Chondrocyte (in vitro differentiated cells): Measurements from ENCODE around the gene ACP6. TPM values are rescaled to one million over a fixed set of nuclear protein-coding genes. Genes with fewer than 3 reads are reported as not detected.
"Not testable (repeated sequence)": the region's sequence is repeated elsewhere in the genome, so short reads cannot be mapped to it uniquely, and the experiment has no call there.

ENCODE experiments used
- DNase-seq: peaks from one replicate; pipeline ENCODE4 v3.0.0; 2021; ENCODE audit warnings: mixed read lengths, low spot score
- H3K27ac Mint-ChIP-seq: one replicate; pipeline ENCODE4 v1.8.0; 2021; ENCODE audit warnings: mild to moderate bottlenecking, moderate library complexity, mixed read lengths; ENCODE audit not compliant: unreplicated experiment
- H3K27me3 Mint-ChIP-seq: 2 replicates; pipeline ENCODE4 v1.8.0; 2021; ENCODE audit warnings: low read depth, mixed read lengths
- H3K36me3 Mint-ChIP-seq: 2 replicates; pipeline ENCODE4 v1.8.0; 2021; ENCODE audit warnings: low read depth, mixed read lengths
- H3K4me1 Mint-ChIP-seq: 2 replicates; pipeline ENCODE4 v1.8.0; 2021; ENCODE audit warnings: low read depth, mild to moderate bottlenecking, mixed read lengths
- H3K4me3 Mint-ChIP-seq: one replicate; pipeline ENCODE4 v1.8.0; 2021; ENCODE audit warnings: mild to moderate bottlenecking, moderate library complexity, mixed read lengths; ENCODE audit not compliant: unreplicated experiment
- H3K9me3 Mint-ChIP-seq: 2 replicates; pipeline ENCODE4 v1.8.0; 2021; ENCODE audit warnings: low read depth, mixed read lengths
- CTCF ChIP-seq: fragments of 200-600 bp; sonication (generic); IDR thresholded peaks from 2 replicates; pipeline ENCODE4 v1.5.0; 2021; ENCODE audit warnings: antibody characterized with exemption, mild to moderate bottlenecking, moderate library complexity
- total RNA-seq: library from RNA; stranded (reverse); gene quantifications from 3 replicates; pipeline ENCODE4 v1.2.1, GENCODE V29; 2021

The ACP6 gene
- total RNA-seq, 1 donor from 2014 or later, result 9.6 TPM

GRCh38 chr1:147712605-147713004 is 42.3 kb upstream of the ACP6 start:
- Mint-ChIP-seq H3K27ac (no peak overlapping the region), H3K9me3 (peaks cover 11% of the 10 kb centered on the region), H3K27me3 (peaks cover 49% of the 10 kb centered on the region), H3K4me3 (no peak overlapping the region), H3K36me3 (peaks cover 3% of the 10 kb centered on the region), H3K4me1 (no peaks in the 10 kb centered on the region)
- TF ChIP-seq CTCF, result no peak
- no peak for DNase-seq

DNA sequence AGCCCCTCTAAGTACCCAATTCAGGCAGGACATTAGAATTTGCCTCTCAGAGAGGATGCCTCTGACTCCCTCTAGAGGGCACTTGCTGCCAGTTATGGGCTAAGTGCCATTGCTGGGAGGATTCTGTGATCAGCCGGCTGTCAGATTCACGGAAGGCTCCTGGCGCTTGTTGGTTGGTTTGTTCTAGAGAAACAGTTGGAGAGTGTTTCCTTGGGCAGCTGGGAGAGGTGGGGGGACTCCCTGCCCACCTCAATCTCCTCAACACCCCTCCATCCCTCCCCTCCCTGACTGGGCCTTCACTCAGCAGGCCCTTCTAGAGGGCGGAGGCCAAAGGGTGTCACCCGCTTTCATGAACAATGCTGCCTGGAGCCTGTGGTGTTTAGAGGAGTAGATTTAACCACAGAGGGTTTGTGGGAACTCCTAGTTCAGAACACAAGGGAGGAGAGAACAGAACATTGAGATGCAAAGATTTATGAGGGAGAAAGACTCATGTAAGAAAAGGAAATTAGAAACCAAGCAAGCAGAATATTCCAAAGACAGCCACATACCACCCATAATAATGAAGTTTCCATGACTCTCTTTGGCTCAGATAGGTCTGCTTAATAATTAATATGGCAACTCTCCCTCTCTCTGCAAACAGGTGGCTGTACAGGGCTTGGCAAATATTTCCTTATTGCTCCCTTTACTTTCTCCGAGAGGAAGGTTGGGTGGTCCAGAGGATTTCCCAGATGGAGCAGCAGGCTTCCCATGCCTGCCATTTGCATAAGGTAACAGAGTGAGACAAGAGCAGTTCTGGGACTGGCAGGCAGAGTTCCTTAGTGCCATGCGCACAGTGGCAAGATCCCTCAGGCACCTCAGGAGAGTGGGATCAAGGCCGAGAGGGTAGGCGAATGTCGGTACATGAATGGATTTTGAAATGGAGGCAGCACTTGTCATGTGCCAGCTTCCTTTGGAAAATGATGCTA is 30.0 kb upstream of the ACP6 start:
- H3K9me3 Mint-ChIP-seq, result no peaks in the 10 kb centered on the region
- no peak overlapping the region for H3K27ac Mint-ChIP-seq
- no peak for DNase-seq
- no peak overlapping the region for H3K4me3 Mint-ChIP-seq
- no peaks in the 10 kb centered on the region for H3K36me3 Mint-ChIP-seq
- no peaks in the 10 kb centered on the region for H3K27me3 Mint-ChIP-seq
- TF ChIP-seq CTCF, result peak; percentile 91
- H3K4me1 Mint-ChIP-seq, result peaks cover 6% of the 10 kb centered on the region

DNA sequence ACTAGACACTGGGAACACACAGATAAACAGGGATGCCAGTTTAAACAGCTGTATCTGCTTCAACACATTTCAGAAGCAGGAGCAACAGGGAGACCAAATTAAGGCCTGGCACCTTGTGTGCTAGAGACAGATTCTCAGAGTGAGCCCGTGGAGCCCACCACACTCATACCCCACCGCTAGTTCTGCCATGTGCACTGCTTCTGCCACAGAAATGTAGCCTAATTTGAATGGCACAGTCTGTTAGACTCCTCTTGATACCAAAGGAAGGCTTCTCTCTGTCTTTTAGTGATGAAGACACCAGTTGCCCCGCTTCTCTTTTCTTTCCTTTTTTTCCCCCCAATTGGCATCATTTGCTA is 29.3 kb upstream of the ACP6 start:
- Mint-ChIP-seq H3K27me3 (peaks cover under 1% of the 10 kb centered on the region), H3K36me3 (no peaks in the 10 kb centered on the region)
- TF ChIP-seq CTCF, result no peak

DNA sequence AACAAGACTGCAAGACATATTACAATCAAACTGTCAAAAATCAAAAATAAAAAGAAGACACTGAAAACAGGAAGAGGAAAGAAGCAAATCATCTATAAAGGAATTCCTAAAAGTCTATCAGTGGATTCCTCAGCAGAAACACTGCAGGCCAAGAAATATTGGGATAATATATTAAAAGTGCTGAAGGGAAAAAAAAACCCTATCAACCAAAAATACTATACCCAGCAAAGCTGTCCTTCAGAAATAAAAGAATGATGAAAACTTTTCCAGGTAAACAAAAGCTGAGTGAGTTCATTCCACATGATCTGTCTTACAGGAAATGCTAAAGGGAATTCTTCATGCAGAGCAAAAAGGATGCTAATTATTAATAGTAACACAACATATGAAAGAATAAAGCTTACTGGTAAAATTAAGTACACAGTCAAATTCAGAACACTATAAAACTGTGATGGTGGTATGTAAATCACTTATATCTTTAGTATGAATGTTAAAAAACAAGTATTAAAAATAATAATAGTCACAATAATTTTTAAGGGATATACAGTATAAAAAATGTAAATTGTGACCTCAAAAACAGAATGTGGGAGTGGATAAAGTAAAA is 12.9 kb upstream of the ACP6 start:
- Mint-ChIP-seq H3K36me3 (peaks cover 4% of the 10 kb centered on the region), H3K4me3 (no peak overlapping the region), H3K9me3 (peaks cover 36% of the 10 kb centered on the region), H3K27me3 (no peaks in the 10 kb centered on the region), H3K4me1 (no peaks in the 10 kb centered on the region), H3K27ac (no peak overlapping the region)
- TF ChIP-seq CTCF, result no peak
- DNase-seq, result no peak

More for the DNA sequence above, 29.3 kb upstream of the ACP6 start:
- Mint-ChIP-seq H3K9me3 (no peaks in the 10 kb centered on the region), H3K27ac (no peak overlapping the region), H3K4me3 (no peak overlapping the region), H3K4me1 (peaks cover 6% of the 10 kb centered on the region)
- no peak for DNase-seq

- H3K9me3 Mint-ChIP-seq, result peaks cover 41% of the 10 kb centered on the region
- H3K36me3 Mint-ChIP-seq, H3K27ac Mint-ChIP-seq, H3K27me3 Mint-ChIP-seq, H3K4me1 Mint-ChIP-seq, DNase-seq, H3K4me3 Mint-ChIP-seq: not testable (repeated sequence)
Measured at GRCh38 chr1:147680608-147681235, 10.4 kb upstream of the ACP6 start.

DNA sequence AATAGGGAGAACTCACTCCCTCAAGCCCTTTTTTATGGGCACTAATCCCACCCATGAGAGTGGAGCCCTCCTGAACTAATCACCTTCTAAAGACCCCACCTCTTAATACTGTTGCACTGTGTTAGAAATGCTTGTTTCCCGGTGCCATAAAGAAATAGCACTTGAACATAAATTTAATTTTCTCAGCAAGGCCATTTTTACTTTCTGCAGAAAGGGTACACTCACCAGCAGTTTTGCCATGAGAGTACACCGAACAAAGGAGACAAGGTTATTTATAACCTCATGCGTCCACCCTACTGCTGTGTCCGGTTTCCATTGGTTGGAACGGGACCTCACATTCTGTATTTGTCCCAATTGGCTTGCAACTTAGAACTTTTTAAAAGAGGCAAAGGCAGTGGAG is 7.4 kb upstream of the ACP6 start:
- H3K27ac Mint-ChIP-seq, H3K36me3 Mint-ChIP-seq, H3K27me3 Mint-ChIP-seq, H3K4me3 Mint-ChIP-seq, H3K4me1 Mint-ChIP-seq, DNase-seq: not testable (repeated sequence)
- peaks cover 28% of the 10 kb centered on the region for H3K9me3 Mint-ChIP-seq
